GM12878 (cell line): ENCODE data around the gene GPRC5C. TPM values are rescaled to one million over a fixed set of nuclear protein-coding genes. Genes with fewer than 3 reads are reported as not detected.

Source experiments
- ATAC-seq: fragments of 200-7000 bp; cut with Tn5 transposase; 3 replicates; pipeline ENCODE4 v1.9.1; 2020; ENCODE audit warnings: mild to moderate bottlenecking, moderate library complexity
- BruUV-seq: library from RNA; stranded (reverse); fragments of 400-500 nt; replicated peaks from 2 replicates; lab custom pipeline; 2021; lab: Mats Ljungman, UMichigan
- CTCF ChIA-PET: fragments of 300-600 bp; sonication (Branson Sonifier 250); formaldehyde crosslinking; extraction: SDS; loops from one replicate; lab custom pipeline; 2021; ENCODE audit warnings: inconsistent platforms; lab: Yijun Ruan, JAX
- POLR2A ChIA-PET: fragments of 350-600 bp; formaldehyde crosslinking; extraction: SDS; loops from one replicate; lab custom pipeline; 2021; ENCODE audit warnings: inconsistent platforms; lab: Charles Lee
- RAD21 ChIA-PET: fragments of 300-600 bp; sonication (Branson Sonifier 250); formaldehyde crosslinking; loops from one replicate; lab custom pipeline; 2023; ENCODE audit warnings: antibody characterized with exemption; ENCODE audit not compliant: unreplicated experiment; lab: Charles Lee
- SMC1A ChIA-PET: fragments of 300-600 bp; sonication (Branson Sonifier 250); formaldehyde crosslinking; loops from one replicate; lab custom pipeline; 2023; ENCODE audit not compliant: unreplicated experiment, uncharacterized antibody; lab: Charles Lee
- DNase-seq: peaks from one replicate; pipeline ENCODE4 v3.0.0-alpha.2; 2011; ENCODE audit warnings: low read depth, low spot score
- FAIRE-seq: peaks from 3 replicates; lab custom pipeline; 2011; peaks lifted over from hg19 to GRCh38; lab: Jason Lieb, UNC
- H2AFZ ChIP-seq: 2 replicates; pipeline ENCODE4 v1.6.0; 2011; ENCODE audit warnings: low read depth, low read length, control low read depth; ENCODE audit not compliant: control insufficient read depth
- H3K27ac ChIP-seq: 2 replicates; pipeline ENCODE4 v1.5.1; 2011; ENCODE audit warnings: control low read depth; ENCODE audit not compliant: control insufficient read depth, insufficient read depth
- H3K27me3 ChIP-seq, 2 experiments: replicated peaks in 1 of 2; 2 replicates each; pipeline versions ENCODE4 v1.6.0 to v1.6.1; 2011; ENCODE audit warnings: low read length in 1 of 2; ENCODE audit not compliant: control insufficient read depth in 2 of 2, insufficient read depth in 2 of 2
- H3K36me3 ChIP-seq, 2 experiments: 2 replicates each; pipeline ENCODE4 v1.5.1; 2011; ENCODE audit warnings: low read length in 1 of 2; ENCODE audit not compliant: control insufficient read depth in 2 of 2, insufficient read depth in 2 of 2
- H3K4me1 ChIP-seq: 2 replicates; pipeline ENCODE4 v1.6.1; 2011; ENCODE audit warnings: mild to moderate bottlenecking, low read length, moderate library complexity, mixed read lengths; ENCODE audit not compliant: control insufficient read depth, insufficient read depth
- H3K4me2 ChIP-seq: 2 replicates; pipeline ENCODE4 v1.6.0; 2011; ENCODE audit warnings: control low read depth; ENCODE audit not compliant: control insufficient read depth, insufficient read depth
- H3K4me3 ChIP-seq: fragments of 200-600 bp; sonication (generic); 2 replicates; pipeline ENCODE4 v1.5.1; 2016
- H3K79me2 ChIP-seq: 2 replicates; pipeline ENCODE4 v1.6.0; 2011; ENCODE audit warnings: low read length; ENCODE audit not compliant: control insufficient read depth, insufficient read depth
- H3K9ac ChIP-seq: 2 replicates; pipeline ENCODE4 v1.8.0; 2011; ENCODE audit warnings: low read length, control low read depth, mixed read lengths; ENCODE audit not compliant: control insufficient read depth, insufficient read depth
- H3K9me3 ChIP-seq: replicated peaks from 3 replicates; pipeline ENCODE4 v1.5.1; 2011; ENCODE audit warnings: mild to moderate bottlenecking, low read length; ENCODE audit not compliant: control insufficient read depth, insufficient read depth
- H4K20me1 ChIP-seq: 2 replicates; pipeline ENCODE4 v1.6.0; 2011; ENCODE audit not compliant: control insufficient read depth, insufficient read depth
- EZH2 ChIP-seq: IDR thresholded peaks from 2 replicates; pipeline ENCODE4 v1.6.1; 2012; ENCODE audit warnings: low read depth, mild to moderate bottlenecking, control low read depth, inconsistent platforms, low read length, borderline replicate concordance; ENCODE audit not compliant: control insufficient read depth
- RCOR1 ChIP-seq: conservative IDR thresholded peaks from 2 replicates; pipeline ENCODE4 v1.6.1; 2012; ENCODE audit warnings: low read depth, low read length, improper control_type of control experiment
- REST ChIP-seq: IDR thresholded peaks from 2 replicates; pipeline ENCODE4 v1.6.1; 2012; ENCODE audit warnings: mild to moderate bottlenecking, low read depth, low read length
- TAF1 ChIP-seq: IDR thresholded peaks from 2 replicates; pipeline ENCODE4 v1.6.1; 2011; ENCODE audit warnings: mild to moderate bottlenecking, low read depth, low read length, borderline replicate concordance
- TARDBP ChIP-seq: IDR thresholded peaks from 2 replicates; pipeline ENCODE4 v1.6.1; 2016; ENCODE audit warnings: borderline replicate concordance
- WGBS: methylation state at CpG from one replicate; pipeline ENCODE4 v1.1.6; 2016; ENCODE audit warnings: low lambda C conversion rate; ENCODE audit not compliant: insufficient replicate concordance, insufficient coverage; ENCODE audit errors: missing lambda C conversion rate; 5-methylcytosine and 5-hydroxymethylcytosine counted together
- in situ Hi-C: fragments of 300-500 bp; cut with MboI; formaldehyde crosslinking; loops from 9 replicates; pipeline ENCODE4 v1.14.3; 2018; ENCODE audit warnings: mixed read lengths
- intact Hi-C: fragments of 100-400 bp; cut with micrococcal nuclease; formaldehyde crosslinking; loops from one replicate; pipeline ENCODE4 v1.14.2; 2022; ENCODE audit not compliant: unreplicated experiment
- polyA plus RNA-seq, 11 experiments: library from polyadenylated mRNA; depleted of rRNA in 4 of 11; unstranded in 6 of 11; stranded (reverse) in 5 of 11; fragments of >200 nt; fragmentation: Nextera tagmentation in 4 of 11; fragmentation: Illumina TruSeq in 1 of 11; extraction: Ambion mirVana in 4 of 11; extraction: Trizol in 1 of 11; gene quantifications; 1 replicate in 1 of 11; 2 replicates in 10 of 11; pipeline versions ENCODE4 v1.2.1 to v1.2.3, GENCODE V29; 2011 to 2016; ENCODE audit warnings: inconsistent platforms in 2 of 11, missing spikeins in 2 of 11, low read depth in 1 of 11
- total RNA-seq, 4 experiments: library from RNA; depleted of rRNA in 3 of 4; stranded (reverse); fragments of >200 nt in 3 of 4; fragmentation: Illumina TruSeq in 1 of 4; extraction: Trizol in 1 of 4; gene quantifications; 2 replicates each; pipeline versions ENCODE4 v1.2.1 to v1.2.3, GENCODE V29; 2013 to 2021
- TF ChIP-seq, protein P1 (sequence below): fragments of 450-650 bp; IDR thresholded peaks from 2 replicates; pipeline ENCODE4 v1.6.1; 2017; ENCODE audit warnings: mild to moderate bottlenecking

GPRC5C gene
- total and polyA plus RNA-seq, 10 of the 15 experiments (the other 5 are each of a cell fraction or from before 2014, with no cell fraction given) = 0.04 to 1.3 (median 0.36) TPM; not detected in 2

DNA sequence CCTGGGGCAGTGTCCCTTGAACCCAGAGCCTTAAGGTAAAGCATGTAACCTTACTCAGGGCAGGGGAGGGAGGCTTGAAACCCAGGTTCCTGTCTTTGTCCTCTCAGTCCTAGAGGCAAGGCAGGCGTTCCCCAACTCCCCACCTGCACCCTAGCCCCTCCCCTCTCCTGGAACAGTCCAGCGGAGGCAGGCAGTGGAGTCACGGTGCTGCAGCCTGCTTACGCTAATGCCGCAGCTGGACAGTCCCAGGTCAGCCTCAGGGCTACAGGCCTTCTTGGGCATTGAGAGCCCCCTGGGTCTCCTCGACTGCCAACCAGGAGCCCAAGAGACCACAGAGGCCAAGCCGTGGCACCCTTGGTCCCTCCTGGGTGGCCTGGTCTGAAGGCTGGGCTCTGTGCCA is 27.7 kb downstream of the GPRC5C start:
- ChIA-PET CTCF (interaction anchor here (1.0 to 10.5 kb wide), 13 partner anchors 9 to 143 kb away, joined by 3 to 314 read pairs (median 19); partner anchors contain the start of genes CD300LB and GPR142), SMC1A (interaction anchor here (1.0 to 6.2 kb wide), 5 partner anchors 12 to 91 kb away, joined by 3 to 47 read pairs (median 6); partner anchors contain the start of gene GPR142), POLR2A (no interaction called here), RAD21 (interaction anchor here (1.0 to 7.1 kb wide), 5 partner anchors 11 to 91 kb away, joined by 3 to 83 read pairs (median 3); partner anchors contain the start of genes CD300LB and GPR142)
- no peak overlapping the region for H2AFZ ChIP-seq
- peaks cover 2% of the 10 kb centered on the region for H3K79me2 ChIP-seq
- 43% methylated on average over 7 of the region's 7 CpGs for WGBS
- intact Hi-C loops = loop anchor here (5.0 kb wide), 1 partner anchor 42 kb away; no protein-coding TSS in a partner anchor
- no peak for DNase-seq
- peaks cover 31% of the 10 kb centered on the region for H3K4me1 ChIP-seq
- no peaks in the 10 kb centered on the region for H4K20me1 ChIP-seq
- TF ChIP-seq, protein P1, sequence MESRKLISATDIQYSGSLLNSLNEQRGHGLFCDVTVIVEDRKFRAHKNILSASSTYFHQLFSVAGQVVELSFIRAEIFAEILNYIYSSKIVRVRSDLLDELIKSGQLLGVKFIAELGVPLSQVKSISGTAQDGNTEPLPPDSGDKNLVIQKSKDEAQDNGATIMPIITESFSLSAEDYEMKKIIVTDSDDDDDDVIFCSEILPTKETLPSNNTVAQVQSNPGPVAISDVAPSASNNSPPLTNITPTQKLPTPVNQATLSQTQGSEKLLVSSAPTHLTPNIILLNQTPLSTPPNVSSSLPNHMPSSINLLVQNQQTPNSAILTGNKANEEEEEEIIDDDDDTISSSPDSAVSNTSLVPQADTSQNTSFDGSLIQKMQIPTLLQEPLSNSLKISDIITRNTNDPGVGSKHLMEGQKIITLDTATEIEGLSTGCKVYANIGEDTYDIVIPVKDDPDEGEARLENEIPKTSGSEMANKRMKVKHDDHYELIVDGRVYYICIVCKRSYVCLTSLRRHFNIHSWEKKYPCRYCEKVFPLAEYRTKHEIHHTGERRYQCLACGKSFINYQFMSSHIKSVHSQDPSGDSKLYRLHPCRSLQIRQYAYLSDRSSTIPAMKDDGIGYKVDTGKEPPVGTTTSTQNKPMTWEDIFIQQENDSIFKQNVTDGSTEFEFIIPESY = no peak
- TF ChIP-seq REST (no peak), RCOR1 (no peak), TARDBP (no peak), TAF1 (no peak), EZH2 (no peak)
- in situ Hi-C loops = no loop called here
- no peaks in the 10 kb centered on the region for H3K27me3 ChIP-seq
- no peak for ATAC-seq
- BruUV-seq = no TSS peak
- no peaks in the 10 kb centered on the region for H3K36me3 ChIP-seq
- no peak overlapping the region for H3K4me3 ChIP-seq
- FAIRE-seq = no peak
- H3K9ac ChIP-seq = no peak overlapping the region
- H3K4me2 ChIP-seq = no peak overlapping the region
- no peak overlapping the region for H3K27ac ChIP-seq
- no peaks in the 10 kb centered on the region for H3K9me3 ChIP-seq
